IMR-90 (cell line): Measurements from ENCODE around the gene FBLIM1. TPM values are rescaled to one million over a fixed set of nuclear protein-coding genes. Genes with fewer than 3 reads are reported as not detected.

Source experiments
- ATAC-seq: fragments of 200-7000 bp; cut with Tn5 transposase; 2 replicates; pipeline ENCODE4 v1.9.1; 2020; ENCODE audit warnings: low read depth, mild to moderate bottlenecking, moderate library complexity
- BruUV-seq: library from RNA; stranded (reverse); fragments of 400-500 nt; replicated peaks from 2 replicates; lab custom pipeline; 2021; lab: Mats Ljungman, UMichigan
- CTCF ChIA-PET: fragments of 300-600 bp; formaldehyde crosslinking; extraction: SDS; loops from one replicate; lab custom pipeline; 2021; ENCODE audit warnings: antibody characterized with exemption; lab: Yijun Ruan, JAX
- POLR2A ChIA-PET: fragments of 300-600 bp; sonication (Branson Sonifier 250); formaldehyde crosslinking; loops from one replicate; lab custom pipeline; 2022; ENCODE audit warnings: antibody characterized with exemption; ENCODE audit not compliant: unreplicated experiment; lab: Charles Lee
- DNase-seq: peaks from one replicate; pipeline ENCODE4 v3.0.0; 2013
- H2AFZ ChIP-seq: replicated peaks from 2 replicates; pipeline ENCODE3; 2013; ENCODE audit warnings: low read length, mild to moderate bottlenecking; ENCODE audit not compliant: poor library complexity
- H2AK5ac ChIP-seq: 2 replicates; pipeline ENCODE4 v1.6.1; 2013; ENCODE audit warnings: low read depth, low read length, inconsistent platforms
- H2AK9ac ChIP-seq: replicated peaks from 2 replicates; pipeline ENCODE3; 2013; ENCODE audit warnings: mild to moderate bottlenecking, low read depth, low read length, moderate library complexity; ENCODE audit not compliant: poor library complexity
- H2BK120ac ChIP-seq: 2 replicates; pipeline ENCODE4 v1.6.1; 2013; ENCODE audit warnings: low read depth, low read length, inconsistent platforms
- H2BK15ac ChIP-seq: 3 replicates; pipeline ENCODE4 v1.6.1; 2013; ENCODE audit warnings: low read depth, low read length, inconsistent platforms
- H2BK20ac ChIP-seq: 2 replicates; pipeline ENCODE4 v1.6.1; 2013; ENCODE audit warnings: low read depth, mild to moderate bottlenecking, inconsistent platforms, low read length, moderate library complexity
- H2BK5ac ChIP-seq: 2 replicates; pipeline ENCODE4 v1.6.1; 2013; ENCODE audit warnings: mild to moderate bottlenecking, low read depth, low read length, inconsistent platforms; ENCODE audit not compliant: poor library complexity, severe bottlenecking
- H3K14ac ChIP-seq: replicated peaks from 2 replicates; pipeline ENCODE4 v1.6.1; 2013; ENCODE audit warnings: low read depth, low read length, inconsistent platforms
- H3K18ac ChIP-seq: 2 replicates; pipeline ENCODE4 v1.6.1; 2013; ENCODE audit warnings: low read depth, low read length, control low read depth
- H3K23ac ChIP-seq: 2 replicates; pipeline ENCODE4 v1.6.1; 2013; ENCODE audit warnings: low read depth, low read length, inconsistent platforms
- H3K27ac ChIP-seq: 2 replicates; pipeline ENCODE4 v1.5.1; 2013; ENCODE audit warnings: mild to moderate bottlenecking, control low read depth, low read length; ENCODE audit not compliant: insufficient read depth
- H3K27me3 ChIP-seq: 2 replicates; pipeline ENCODE4 v1.6.1; 2013; ENCODE audit warnings: low read length; ENCODE audit not compliant: control insufficient read depth, insufficient read depth
- H3K36me3 ChIP-seq: 2 replicates; pipeline ENCODE4 v1.6.1; 2013; ENCODE audit warnings: low read length, mixed read lengths; ENCODE audit not compliant: control insufficient read depth, insufficient read depth
- H3K4ac ChIP-seq: 2 replicates; pipeline ENCODE4 v1.6.1; 2013; ENCODE audit warnings: low read depth, low read length, inconsistent platforms
- H3K4me1 ChIP-seq: 2 replicates; pipeline ENCODE4 v1.6.1; 2013; ENCODE audit warnings: low read length, mixed read lengths; ENCODE audit not compliant: control insufficient read depth, insufficient read depth
- H3K4me2 ChIP-seq: 2 replicates; pipeline ENCODE4 v1.6.1; 2013; ENCODE audit warnings: low read depth, mild to moderate bottlenecking, control low read depth, low read length, moderate library complexity
- H3K4me3 ChIP-seq: 2 replicates; pipeline ENCODE4 v1.5.1; 2013; ENCODE audit warnings: low read depth, mild to moderate bottlenecking, control low read depth, low read length, moderate library complexity; ENCODE audit not compliant: insufficient read depth
- H3K56ac ChIP-seq: 2 replicates; pipeline ENCODE4 v1.6.1; 2013; ENCODE audit warnings: low read length, inconsistent platforms; ENCODE audit not compliant: insufficient read depth; ENCODE audit errors: extremely low read depth
- H3K79me1 ChIP-seq, 2 experiments: 2 replicates each; pipeline ENCODE4 v1.6.1; 2013; ENCODE audit warnings: low read length in 2 of 2, inconsistent platforms in 1 of 2, low read depth in 1 of 2
- H3K9ac ChIP-seq: 2 replicates; pipeline ENCODE4 v1.6.1; 2013; ENCODE audit warnings: low read depth, low read length, control low read depth
- H3K9me1 ChIP-seq: 2 replicates; pipeline ENCODE4 v1.6.1; 2013; ENCODE audit warnings: low read length, inconsistent platforms; ENCODE audit not compliant: insufficient read depth
- H3K9me3 ChIP-seq: 2 replicates; pipeline ENCODE4 v1.6.1; 2013; ENCODE audit warnings: low read length; ENCODE audit not compliant: control insufficient read depth, insufficient read depth
- H4K20me1 ChIP-seq: 2 replicates; pipeline ENCODE4 v1.6.1; 2013; ENCODE audit warnings: low read length, inconsistent platforms; ENCODE audit not compliant: insufficient read depth
- H4K5ac ChIP-seq: 2 replicates; pipeline ENCODE4 v1.6.1; 2013; ENCODE audit warnings: mild to moderate bottlenecking, low read depth, low read length, control low read depth
- H4K8ac ChIP-seq, 2 experiments: 2 replicates each; pipeline ENCODE4 v1.6.1; 2013; ENCODE audit warnings: low read depth in 2 of 2, low read length in 2 of 2, control low read depth in 1 of 2, inconsistent platforms in 1 of 2
- H4K91ac ChIP-seq: 2 replicates; pipeline ENCODE4 v1.6.1; 2013; ENCODE audit warnings: low read depth, low read length, inconsistent platforms; ENCODE audit not compliant: insufficient read depth
- BHLHE40 ChIP-seq: fragments of 150-350 bp; IDR thresholded peaks from 2 replicates; pipeline ENCODE4 v1.6.1; 2016; ENCODE audit warnings: mild to moderate bottlenecking, low read depth, low read length
- CEBPB ChIP-seq: IDR thresholded peaks from 2 replicates; pipeline ENCODE4 v1.6.1; 2012; ENCODE audit warnings: low read depth, low read length, improper control_type of control experiment
- CHD1 ChIP-seq: IDR thresholded peaks from 2 replicates; pipeline ENCODE4 v1.6.1; 2012; ENCODE audit warnings: low read depth, low read length, improper control_type of control experiment
- ELK1 ChIP-seq: fragments of 150-350 bp; IDR thresholded peaks from 2 replicates; pipeline ENCODE4 v1.6.1; 2016; ENCODE audit warnings: low read depth, mild to moderate bottlenecking, low read length, moderate library complexity, borderline replicate concordance
- FOS ChIP-seq: fragments of 150-350 bp; IDR thresholded peaks from 2 replicates; pipeline ENCODE4 v1.6.1; 2016; ENCODE audit warnings: low read depth, low read length
- MAFK ChIP-seq: IDR thresholded peaks from 2 replicates; pipeline ENCODE4 v1.6.1; 2012; ENCODE audit warnings: low read depth, low read length, improper control_type of control experiment
- MAZ ChIP-seq: IDR thresholded peaks from 2 replicates; pipeline ENCODE4 v1.6.1; 2012; ENCODE audit warnings: low read depth, mild to moderate bottlenecking, low read length, improper control_type of control experiment, moderate library complexity, borderline replicate concordance
- MXI1 ChIP-seq: IDR thresholded peaks from 2 replicates; pipeline ENCODE4 v1.6.1; 2012; ENCODE audit warnings: low read depth, mild to moderate bottlenecking, low read length, moderate library complexity, borderline replicate concordance
- NFE2L2 ChIP-seq: fragments of 150-350 bp; IDR thresholded peaks from 2 replicates; pipeline ENCODE4 v1.6.1; 2016; ENCODE audit warnings: low read depth, mild to moderate bottlenecking, low read length
- POLR2A ChIP-seq: IDR thresholded peaks from 2 replicates; pipeline ENCODE4 v1.6.1; 2012; ENCODE audit warnings: mild to moderate bottlenecking, low read depth, low read length
- RAD21 ChIP-seq: IDR thresholded peaks from 2 replicates; pipeline ENCODE4 v1.6.1; 2012; ENCODE audit warnings: low read length, improper control_type of control experiment
- RCOR1 ChIP-seq: IDR thresholded peaks from 2 replicates; pipeline ENCODE4 v1.6.1; 2012; ENCODE audit warnings: mild to moderate bottlenecking, low read length, improper control_type of control experiment; ENCODE audit not compliant: insufficient replicate concordance
- RFX5 ChIP-seq: IDR thresholded peaks from 2 replicates; pipeline ENCODE4 v1.8.0; 2012; ENCODE audit warnings: low read depth, mild to moderate bottlenecking, low read length, moderate library complexity
- SMC3 ChIP-seq: fragments of 150-350 bp; IDR thresholded peaks from 2 replicates; pipeline ENCODE4 v1.6.1; 2016; ENCODE audit warnings: low read depth, mild to moderate bottlenecking, antibody characterized with exemption, low read length, moderate library complexity
- WGBS, 2 experiments: methylation state at CpG; one replicate each; pipeline versions ENCODE4 v1.1.5 to v1.1.7; 2013; ENCODE audit warnings: missing lambda C conversion rate in 2 of 2; ENCODE audit not compliant: insufficient read length in 1 of 2; ENCODE audit errors: extremely low coverage in 2 of 2; 5-methylcytosine and 5-hydroxymethylcytosine counted together
- dilution Hi-C: fragments of 300-500 bp; cut with HindIII; formaldehyde crosslinking; loops from one replicate; pipeline ENCODE4 v1.14.3; 2018; ENCODE audit warnings: low sequenced_read_pairs; ENCODE audit not compliant: unreplicated experiment
- in situ Hi-C: fragments of 300-500 bp; cut with MboI; formaldehyde crosslinking; loops from 3 replicates; pipeline ENCODE4 v1.14.3; 2019; ENCODE audit warnings: low sequenced_read_pairs, inconsistent platforms, mixed read lengths
- intact Hi-C: fragments of 100-400 bp; cut with micrococcal nuclease; formaldehyde crosslinking; loops from 2 replicates; pipeline ENCODE4 v1.10.0; 2022
- polyA plus RNA-seq, 3 experiments: library from polyadenylated mRNA; depleted of rRNA; stranded (reverse); fragments of >200 nt; gene quantifications; 2 replicates each; pipeline ENCODE4 v1.2.3, GENCODE V29; 2012; ENCODE audit warnings: low replicate concordance in 1 of 3
- total RNA-seq: library from RNA; depleted of rRNA; stranded (reverse); fragments of >200 nt; gene quantifications from 2 replicates; pipeline ENCODE4 v1.2.3, GENCODE V29; 2012
- TF ChIP-seq, protein P1 (sequence below): conservative IDR thresholded peaks from 2 replicates; pipeline ENCODE4 v1.5.1; 2012; ENCODE audit warnings: mild to moderate bottlenecking, low read depth, low read length, improper control_type of control experiment

Gene FBLIM1
- total and polyA plus RNA-seq, 2 of the 4 experiments (the other 2 are of a cell fraction) = 52.2 to 140 TPM

- no peak overlapping the region for H3K14ac ChIP-seq
- H3K27me3 ChIP-seq = no peaks in the 10 kb centered on the region
- dilution Hi-C loops = no loop called here
- DNase-seq (no peak), ATAC-seq (no peak)
- no peak overlapping the region for H3K4ac ChIP-seq
- no peak overlapping the region for H4K5ac ChIP-seq
- H3K79me1 ChIP-seq = peaks cover 4 to 24% of the 10 kb centered on the region in 2 experiments; a peak in 3 of 4 replicates
- peaks cover 4% of the 10 kb centered on the region; the same call in 1 of the 2 replicates for H3K9me1 ChIP-seq
- intact Hi-C loops = no loop called here
- H3K18ac ChIP-seq = no peak overlapping the region
- POLR2A ChIA-PET = interaction anchor here (0.6 kb wide), 2 partner anchors 50 to 248 kb away, joined by 4 to 6 read pairs; no protein-coding TSS in a partner anchor
- no peak overlapping the region for H3K4me3 ChIP-seq
- no peak overlapping the region for H3K4me2 ChIP-seq
- no peak overlapping the region for H3K56ac ChIP-seq
- H3K36me3 ChIP-seq = no peaks in the 10 kb centered on the region
- H2BK15ac ChIP-seq = no peak overlapping the region
- H3K9me3 ChIP-seq = no peaks in the 10 kb centered on the region
- peak overlapping the region; percentile 48 for H2AFZ ChIP-seq
- no peak overlapping the region for H2BK5ac ChIP-seq
- H3K23ac ChIP-seq = no peak overlapping the region
- no peak overlapping the region for H2BK20ac ChIP-seq
- peaks cover 15% of the 10 kb centered on the region for H3K4me1 ChIP-seq
- no peak overlapping the region for H4K8ac ChIP-seq
- no TSS peak for BruUV-seq
- H2AK5ac ChIP-seq = no peak overlapping the region
- H3K9ac ChIP-seq = no peak overlapping the region
- H2BK120ac ChIP-seq = no peak overlapping the region
- WGBS, 2 experiments = 77% methylated on average over 6 of the region's 21 CpGs; no CpG with 5 or more reads in 1 of the 2 experiments
- peaks cover 8% of the 10 kb centered on the region for H4K20me1 ChIP-seq
- in situ Hi-C loops = no loop called here
- H2AK9ac ChIP-seq = no peak overlapping the region
- no peak overlapping the region for H3K27ac ChIP-seq
- CTCF ChIA-PET = no interaction called here
- H4K91ac ChIP-seq = no peak overlapping the region
- no peak for TF ChIP-seq RCOR1
- no peak for TF ChIP-seq MAZ
- TF ChIP-seq CEBPB = no peak
- TF ChIP-seq FOS = no peak
- TF ChIP-seq CHD1 = no peak
- TF ChIP-seq RAD21 = no peak
- TF ChIP-seq POLR2A = no peak
- no peak for TF ChIP-seq NFE2L2
- no peak for TF ChIP-seq ELK1
- no peak for TF ChIP-seq SMC3
- TF ChIP-seq MXI1 = no peak
- TF ChIP-seq, protein P1, sequence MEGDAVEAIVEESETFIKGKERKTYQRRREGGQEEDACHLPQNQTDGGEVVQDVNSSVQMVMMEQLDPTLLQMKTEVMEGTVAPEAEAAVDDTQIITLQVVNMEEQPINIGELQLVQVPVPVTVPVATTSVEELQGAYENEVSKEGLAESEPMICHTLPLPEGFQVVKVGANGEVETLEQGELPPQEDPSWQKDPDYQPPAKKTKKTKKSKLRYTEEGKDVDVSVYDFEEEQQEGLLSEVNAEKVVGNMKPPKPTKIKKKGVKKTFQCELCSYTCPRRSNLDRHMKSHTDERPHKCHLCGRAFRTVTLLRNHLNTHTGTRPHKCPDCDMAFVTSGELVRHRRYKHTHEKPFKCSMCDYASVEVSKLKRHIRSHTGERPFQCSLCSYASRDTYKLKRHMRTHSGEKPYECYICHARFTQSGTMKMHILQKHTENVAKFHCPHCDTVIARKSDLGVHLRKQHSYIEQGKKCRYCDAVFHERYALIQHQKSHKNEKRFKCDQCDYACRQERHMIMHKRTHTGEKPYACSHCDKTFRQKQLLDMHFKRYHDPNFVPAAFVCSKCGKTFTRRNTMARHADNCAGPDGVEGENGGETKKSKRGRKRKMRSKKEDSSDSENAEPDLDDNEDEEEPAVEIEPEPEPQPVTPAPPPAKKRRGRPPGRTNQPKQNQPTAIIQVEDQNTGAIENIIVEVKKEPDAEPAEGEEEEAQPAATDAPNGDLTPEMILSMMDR = no peak
- TF ChIP-seq MAFK = no peak
- no peak for TF ChIP-seq BHLHE40
- TF ChIP-seq RFX5 = no peak
Measured at GRCh38 chr1:15756143-15757015, 2.2 kb upstream of the FBLIM1 start.
